GM12865 (cell line): ENCODE measurements around the gene ZNRF1.

Experiments used
- DNase-seq: peaks from one replicate; pipeline ENCODE4 v3.0.0; 2010; ENCODE audit warnings: low read depth
- H3K4me3 ChIP-seq: 2 replicates; pipeline ENCODE4 v1.5.1; 2011; ENCODE audit warnings: mild to moderate bottlenecking, low read depth, low read length, control low read depth
- TF ChIP-seq, protein P1 (sequence below): IDR thresholded peaks from 2 replicates; pipeline ENCODE4 v1.5.1; 2011; ENCODE audit warnings: low read length, control low read depth, low read depth, inconsistent platforms; ENCODE audit not compliant: insufficient read depth; ENCODE audit errors: missing control alignments

The ZNRF1 gene

DNA sequence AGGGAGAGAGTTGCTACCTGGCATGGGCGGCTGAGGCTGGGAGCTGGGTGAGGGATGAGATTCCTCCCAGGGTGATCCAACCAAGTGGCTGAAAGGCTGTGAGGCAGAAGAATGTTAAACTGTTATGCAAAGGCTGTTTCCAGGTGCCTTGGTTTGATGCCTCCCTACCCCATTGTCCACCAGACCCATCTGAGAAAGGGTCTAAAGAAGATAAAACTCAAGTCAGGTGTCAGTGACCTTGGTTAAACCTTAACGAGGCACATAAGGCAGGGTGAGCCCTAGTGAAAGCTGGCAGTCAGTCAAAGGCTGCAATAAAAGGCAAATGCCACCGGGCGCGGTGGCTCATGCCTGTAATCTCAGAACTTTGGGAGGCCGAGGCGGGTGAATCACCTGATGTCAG lies 94.0 kb downstream of the ZNRF1 start:
- TF ChIP-seq, protein P1, sequence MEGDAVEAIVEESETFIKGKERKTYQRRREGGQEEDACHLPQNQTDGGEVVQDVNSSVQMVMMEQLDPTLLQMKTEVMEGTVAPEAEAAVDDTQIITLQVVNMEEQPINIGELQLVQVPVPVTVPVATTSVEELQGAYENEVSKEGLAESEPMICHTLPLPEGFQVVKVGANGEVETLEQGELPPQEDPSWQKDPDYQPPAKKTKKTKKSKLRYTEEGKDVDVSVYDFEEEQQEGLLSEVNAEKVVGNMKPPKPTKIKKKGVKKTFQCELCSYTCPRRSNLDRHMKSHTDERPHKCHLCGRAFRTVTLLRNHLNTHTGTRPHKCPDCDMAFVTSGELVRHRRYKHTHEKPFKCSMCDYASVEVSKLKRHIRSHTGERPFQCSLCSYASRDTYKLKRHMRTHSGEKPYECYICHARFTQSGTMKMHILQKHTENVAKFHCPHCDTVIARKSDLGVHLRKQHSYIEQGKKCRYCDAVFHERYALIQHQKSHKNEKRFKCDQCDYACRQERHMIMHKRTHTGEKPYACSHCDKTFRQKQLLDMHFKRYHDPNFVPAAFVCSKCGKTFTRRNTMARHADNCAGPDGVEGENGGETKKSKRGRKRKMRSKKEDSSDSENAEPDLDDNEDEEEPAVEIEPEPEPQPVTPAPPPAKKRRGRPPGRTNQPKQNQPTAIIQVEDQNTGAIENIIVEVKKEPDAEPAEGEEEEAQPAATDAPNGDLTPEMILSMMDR: no peak
- no peak overlapping the region for H3K4me3 ChIP-seq
- no peak for DNase-seq

DNA sequence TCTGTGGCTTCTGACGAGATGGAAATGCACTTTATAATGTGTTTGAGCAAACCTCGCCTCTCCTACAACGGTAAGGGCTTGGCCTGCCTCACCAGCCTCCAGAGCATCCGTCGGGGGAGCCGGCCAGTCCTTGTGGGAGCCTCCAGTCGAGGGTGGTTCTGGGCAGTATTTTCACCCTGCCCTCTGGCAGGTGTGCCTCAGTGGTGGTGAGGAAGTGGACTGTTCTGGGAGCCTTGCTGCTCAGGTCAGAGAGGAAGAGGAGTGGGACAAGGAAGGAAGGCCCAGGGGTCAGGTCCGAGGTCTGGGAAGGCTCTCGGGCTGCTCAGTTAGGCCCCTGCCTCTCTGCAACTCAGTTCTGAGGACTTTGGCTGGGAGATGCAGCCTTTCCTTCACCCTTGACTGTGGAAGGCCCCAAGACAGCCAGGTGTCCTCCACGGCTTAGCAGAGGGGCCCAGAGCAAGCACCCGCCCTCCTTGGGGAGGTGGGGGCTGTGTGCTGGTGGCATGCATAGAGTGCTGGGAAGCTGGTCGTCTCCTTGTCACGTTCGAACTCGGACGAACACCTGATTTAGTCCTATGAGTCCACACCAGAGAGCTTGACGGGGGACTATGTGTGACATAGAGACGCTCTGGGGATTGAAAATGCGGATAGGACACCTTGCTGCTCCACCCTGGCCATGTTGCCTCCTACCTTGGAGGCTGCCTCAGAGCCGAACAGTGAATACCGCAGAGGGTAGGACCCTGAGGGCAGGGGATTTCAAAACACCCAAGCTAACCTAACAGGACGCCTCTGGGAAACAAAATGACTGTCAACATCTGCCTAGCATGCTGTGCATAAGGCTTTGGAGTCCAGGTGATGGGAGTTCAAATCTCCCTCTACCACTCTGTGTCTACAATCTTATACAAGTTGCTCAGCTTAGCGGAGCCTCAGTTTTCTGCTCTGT lies 95.0 kb downstream of the ZNRF1 start:
- DNase-seq: no peak
- TF ChIP-seq, protein P1: no peak

DNA sequence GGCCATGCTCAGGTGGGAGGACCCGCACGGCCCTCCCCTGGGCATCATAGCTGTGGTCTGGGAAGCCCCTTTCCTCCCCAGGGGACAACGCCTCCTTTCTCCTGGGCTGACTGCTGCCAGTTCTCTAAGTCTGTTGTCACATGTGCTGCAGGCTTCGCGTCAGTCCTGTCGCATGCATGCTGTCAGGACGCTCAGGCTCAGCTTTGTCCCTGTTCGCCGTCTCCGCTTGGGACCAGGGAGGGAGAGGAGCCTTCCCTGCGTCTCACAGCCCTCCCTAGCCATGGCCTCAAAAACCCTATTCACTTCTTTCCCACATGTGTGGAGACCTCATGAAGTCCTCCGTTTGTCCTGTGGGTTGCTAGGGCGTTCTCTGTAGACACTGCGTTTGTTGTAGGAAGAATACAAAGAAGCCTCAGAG lies 96.4 kb downstream of the ZNRF1 start:
- TF ChIP-seq, protein P1: no peak
- DNase-seq: no peak

More for the DNA sequence above, 95.0 kb downstream of the ZNRF1 start:
- H3K4me3 ChIP-seq: no peak overlapping the region

GRCh38 chr16:75096656-75097055 lies 97.8 kb downstream of the ZNRF1 start:
- H3K4me3 ChIP-seq: no peak overlapping the region
- TF ChIP-seq, protein P1: peak; percentile 13
- DNase-seq: no peak

More for the DNA sequence above, 96.4 kb downstream of the ZNRF1 start:
- H3K4me3 ChIP-seq: no peak overlapping the region

DNA sequence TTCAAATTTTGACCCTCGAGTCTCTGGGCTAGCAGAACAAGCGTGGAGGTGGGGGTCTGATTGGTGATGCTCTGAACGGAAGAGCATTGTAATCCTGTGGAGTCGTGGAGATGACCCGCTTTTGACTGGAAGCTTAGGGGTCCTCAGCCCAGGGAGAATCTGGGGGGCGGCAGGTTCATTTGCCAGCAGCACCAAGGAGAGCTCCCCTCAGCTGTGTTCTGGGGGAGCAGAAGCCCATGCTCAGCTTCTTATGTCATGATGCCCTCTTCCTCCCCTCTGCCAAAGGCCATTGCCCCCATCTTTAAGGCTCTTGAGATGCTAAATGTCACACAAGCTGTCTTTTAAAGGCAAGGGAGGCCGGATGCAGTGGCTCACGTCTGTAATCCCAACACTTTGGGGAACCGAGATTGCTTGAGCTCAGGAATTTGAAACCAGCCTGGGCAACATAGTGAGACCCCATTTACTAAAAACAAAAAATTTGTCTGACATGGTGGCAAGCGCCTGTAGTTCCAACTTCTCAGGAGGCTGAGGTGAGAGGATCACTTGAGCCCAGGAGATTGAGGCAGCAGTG lies 98.5 kb downstream of the ZNRF1 start:
- no peak overlapping the region for H3K4me3 ChIP-seq
- TF ChIP-seq, protein P1: no peak
- DNase-seq: no peak

GRCh38 chr16:75097941-75098901 lies 99.4 kb downstream of the ZNRF1 start:
- H3K4me3 ChIP-seq: no peak overlapping the region
- TF ChIP-seq, protein P1: no peak
- DNase-seq: no peak
